Upper lobe of left lung (tissue), 6 donors: Measurements from ENCODE around the gene GBF1. TPM values are rescaled to one million over a fixed set of nuclear protein-coding genes. Genes with fewer than 3 reads are reported as not detected.

Experiments used
- ATAC-seq, 2 donors: fragments of 200-7000 bp; cut with Tn5 transposase; one replicate each; pipeline ENCODE4 v1.9.1; 2022; ENCODE audit warnings: mild to moderate bottlenecking in 2 of 2, moderate library complexity in 2 of 2; ENCODE audit not compliant: low FRiP score in 2 of 2
- DNase-seq, 2 donors: peaks; one replicate each; pipeline ENCODE4 v3.0.0-alpha.2; 2019 to 2020
- H3K27ac ChIP-seq, 4 donors: fragments of 200-600 bp; sonication (generic); one replicate each; pipeline ENCODE4 v1.5.1; 2016 to 2019
- H3K27me3 ChIP-seq, 4 donors: fragments of 200-600 bp; sonication (generic); one replicate each; pipeline ENCODE4 v1.5.1; 2017 to 2019
- H3K36me3 ChIP-seq, 4 donors: fragments of 200-600 bp; sonication (generic); one replicate each; pipeline ENCODE4 v1.5.1; 2016 to 2019
- H3K4me1 ChIP-seq, 4 donors: fragments of 200-600 bp; sonication (generic); one replicate each; pipeline ENCODE4 v1.5.1; 2018 to 2019
- H3K4me3 ChIP-seq, 4 donors: fragments of 200-600 bp; sonication (generic); one replicate each; pipeline ENCODE4 v1.5.1; 2017 to 2019; ENCODE audit warnings: mild to moderate bottlenecking in 2 of 4, moderate library complexity in 1 of 4
- H3K9me3 ChIP-seq, 4 donors: fragments of 200-600 bp; sonication (generic); one replicate each; pipeline ENCODE4 v1.5.1; 2018 to 2019
- CTCF ChIP-seq, 6 experiments: fragments of 450-650 bp in 4 of 6; fragments of 200-600 bp in 2 of 6; sonication (generic) in 2 of 6; IDR thresholded peaks; one replicate each; pipeline ENCODE4 v1.5.1; 2016 to 2019; ENCODE audit warnings: antibody characterized with exemption in 6 of 6
- EP300 ChIP-seq, 4 donors: sonication (generic); formaldehyde crosslinking; IDR thresholded peaks; one replicate each; pipeline ENCODE4 v1.5.1; 2017; ENCODE audit warnings: antibody characterized with exemption in 4 of 4, control low read depth in 2 of 4
- POLR2A ChIP-seq, 4 donors: fragments of 450-650 bp; IDR thresholded peaks; one replicate each; pipeline ENCODE4 v1.5.1; 2016 to 2017; ENCODE audit warnings: antibody characterized with exemption in 4 of 4, mild to moderate bottlenecking in 2 of 4
- POLR2AphosphoS5 ChIP-seq, 2 donors: sonication (generic); formaldehyde crosslinking; IDR thresholded peaks; one replicate each; pipeline ENCODE4 v1.5.1; 2017; ENCODE audit warnings: antibody characterized with exemption in 2 of 2
- WGBS, 2 donors: methylation state at CpG; one replicate each; pipeline ENCODE4 v1.1.5; 2017 to 2018; 5-methylcytosine and 5-hydroxymethylcytosine counted together
- total RNA-seq, 6 donors: library from RNA; depleted of rRNA in 4 of 6; stranded (reverse); fragments of >200 nt in 4 of 6; gene quantifications; one replicate each; pipeline versions ENCODE4 v1.1.0 to v1.2.1, GENCODE V29; 2016 to 2021
- donor health status: DM: no; HTN: no; CAD: no; lungs with moderate emphysema.
- donor health status: DM: no; HTN: yes; CAD: no; lungs with severe emphysema.

GBF1 gene
- total RNA-seq, 6 donors from 2014 or later: 36.7 to 59.7 (median 44.4) TPM

DNA sequence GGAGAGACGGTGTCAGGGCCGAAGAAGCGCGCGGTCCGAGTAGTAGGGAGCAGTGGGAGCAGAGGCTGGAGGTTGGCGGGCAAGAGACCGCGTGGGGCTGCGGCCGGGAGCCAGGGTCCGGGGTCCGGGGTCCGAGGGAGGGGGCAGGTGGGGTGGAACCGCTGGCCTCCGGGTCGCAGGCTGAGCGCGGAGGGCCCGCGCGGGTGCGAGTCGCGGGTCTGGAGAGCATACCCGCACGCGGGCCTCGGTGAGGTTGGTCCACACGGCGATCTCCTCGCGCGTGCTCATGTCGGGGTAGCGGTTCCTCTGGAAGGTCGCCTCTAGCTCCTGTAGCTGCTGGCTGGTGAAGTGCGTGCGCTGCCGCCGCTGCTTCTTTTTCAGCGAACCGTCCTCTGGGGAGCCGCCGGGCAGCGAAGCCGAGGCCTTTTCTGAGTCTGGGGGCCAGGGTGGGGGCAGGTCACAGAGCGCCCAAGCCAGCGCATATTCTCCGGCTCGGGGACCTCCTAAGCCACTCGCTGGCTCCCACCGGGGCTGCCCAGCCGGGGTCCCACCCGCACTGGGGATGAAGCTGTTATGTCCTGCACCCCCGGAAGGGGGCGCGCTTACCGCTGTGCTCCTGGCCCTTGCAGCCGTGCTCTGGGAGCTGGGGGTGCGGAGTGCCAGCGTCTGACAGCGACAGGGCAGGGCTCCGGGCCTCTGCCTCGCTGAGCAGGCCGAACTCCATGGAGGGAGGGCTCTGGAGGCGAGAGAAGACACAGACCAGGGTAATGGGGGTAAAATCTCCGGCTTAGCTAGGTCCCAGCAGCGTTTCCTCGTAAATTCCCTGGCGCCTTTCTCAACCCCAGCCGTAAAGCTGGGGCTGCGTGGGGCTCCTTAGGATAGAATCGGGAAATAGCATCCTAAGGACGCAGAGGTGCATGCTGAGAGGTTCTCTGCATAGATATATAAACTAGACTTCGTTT lies 13.7 kb upstream of the GBF1 start:
- Histone ChIP-seq H3K27me3 (peaks cover 0 to 26% (median 15%) of the 10 kb centered on the region in 4 donors), H3K27ac (no peak overlapping the region), H3K36me3 (no peaks in the 10 kb centered on the region), H3K4me1 (peaks cover 24 to 33% (median 32%) of the 10 kb centered on the region in 4 donors), H3K4me3 (peak overlapping the region in 3 of 4 donors; percentile 45 to 59 (median 49)), H3K9me3 (no peaks in the 10 kb centered on the region)
- ATAC-seq (peak; percentile 58 to 60), DNase-seq (peak; percentile 69 to 89)
- TF ChIP-seq POLR2A (IDR thresholded peaks at IDR 0.05) (no peak), CTCF (IDR thresholded peaks at IDR 0.05) (peak; percentile 54 to 90 (median 84))
- 16 to 34% methylated on average over 23 to 62 of the region's 76 CpGs for WGBS, 2 donors

DNA sequence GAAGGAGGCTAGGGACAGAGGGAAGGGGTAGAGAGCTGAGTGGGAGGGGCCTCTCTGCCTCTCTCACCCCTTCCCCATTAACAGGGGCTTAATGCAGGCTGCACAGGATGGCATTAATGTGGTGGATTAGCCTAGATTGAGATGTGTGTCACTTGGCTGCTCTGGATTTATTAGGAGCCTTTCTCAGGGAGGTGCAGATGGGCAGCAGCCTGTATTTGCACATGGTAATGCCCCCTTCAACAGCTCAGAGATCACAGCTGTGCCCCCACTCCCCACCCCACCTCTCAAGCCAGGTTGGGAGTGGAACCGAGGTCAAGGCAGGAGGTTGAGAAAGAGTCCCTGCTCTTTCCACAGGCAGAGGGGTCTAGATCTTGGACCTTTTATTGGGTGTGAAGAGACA lies 11.3 kb upstream of the GBF1 start:
- no peak overlapping the region for H3K27ac ChIP-seq
- TF ChIP-seq POLR2A (IDR thresholded peaks at IDR 0.05) (no peak), POLR2AphosphoS5 (IDR thresholded peaks at IDR 0.05) (no peak), CTCF (IDR thresholded peaks at IDR 0.05) (no peak), EP300 (IDR thresholded peaks at IDR 0.05) (no peak)
- peaks cover 0 to 24% (median 15%) of the 10 kb centered on the region in 4 donors for H3K27me3 ChIP-seq
- H3K4me1 ChIP-seq: peaks cover 21 to 23% (median 23%) of the 10 kb centered on the region in 4 donors
- H3K9me3 ChIP-seq: no peaks in the 10 kb centered on the region
- H3K36me3 ChIP-seq: no peaks in the 10 kb centered on the region
- H3K4me3 ChIP-seq: no peak overlapping the region
- 60 to 73% methylated on average over 1 of the region's 1 CpG for WGBS, 2 donors
- ATAC-seq (no peak), DNase-seq (no peak)

- TF ChIP-seq POLR2A (IDR thresholded peaks at IDR 0.05) (no peak), POLR2AphosphoS5 (IDR thresholded peaks at IDR 0.05) (no peak), EP300 (IDR thresholded peaks at IDR 0.05) (no peak), CTCF (IDR thresholded peaks at IDR 0.05) (no peak)
- Histone ChIP-seq H3K9me3 (no peaks in the 10 kb centered on the region), H3K27ac (no peak overlapping the region), H3K27me3 (peaks cover 0 to 19% (median 14%) of the 10 kb centered on the region in 4 donors), H3K36me3 (no peaks in the 10 kb centered on the region), H3K4me1 (peaks cover 19 to 20% (median 20%) of the 10 kb centered on the region in 4 donors), H3K4me3 (no peak overlapping the region)
- 76 to 77% methylated on average over 12 of the region's 12 CpGs for WGBS, 2 donors
- ATAC-seq (no peak), DNase-seq (no peak)
Measured at GRCh38 chr10:102234888-102235597, 10.3 kb upstream of the GBF1 start.

- TF ChIP-seq CTCF (IDR thresholded peaks at IDR 0.05): no peak
- no peak for TF ChIP-seq POLR2A (IDR thresholded peaks at IDR 0.05)
- no peak for TF ChIP-seq EP300 (IDR thresholded peaks at IDR 0.05)
- TF ChIP-seq POLR2AphosphoS5 (IDR thresholded peaks at IDR 0.05): no peak
- Histone ChIP-seq H3K4me3 (no peak overlapping the region), H3K4me1 (peaks cover 16 to 20% (median 18%) of the 10 kb centered on the region in 4 donors), H3K27ac (no peak overlapping the region), H3K9me3 (no peaks in the 10 kb centered on the region), H3K27me3 (peaks cover 0 to 17% (median 11%) of the 10 kb centered on the region in 4 donors), H3K36me3 (no peaks in the 10 kb centered on the region)
- DNase-seq (no peak), ATAC-seq (no peak)
- WGBS, 2 donors: 89% methylated on average over 1 of the region's 1 CpG
Measured at GRCh38 chr10:102235598-102235920, 9.8 kb upstream of the GBF1 start.
